Osteocyte (in vitro differentiated cells): ENCODE measurements around the gene TMEM258. TPM values are rescaled to one million over a fixed set of nuclear protein-coding genes. Genes with fewer than 3 reads are reported as not detected.

ENCODE experiments used
- DNase-seq: peaks from one replicate; pipeline ENCODE4 v3.0.0; 2021; ENCODE audit warnings: mixed read lengths; ENCODE audit not compliant: unreplicated experiment; ENCODE audit errors: extremely low spot score
- H3K27ac Mint-ChIP-seq: one replicate; pipeline ENCODE4 v1.8.0; 2021; ENCODE audit warnings: mild to moderate bottlenecking, mixed read lengths; ENCODE audit not compliant: unreplicated experiment
- H3K27me3 Mint-ChIP-seq: one replicate; pipeline ENCODE4 v1.8.0; 2021; ENCODE audit warnings: mixed read lengths; ENCODE audit not compliant: unreplicated experiment
- H3K36me3 Mint-ChIP-seq: one replicate; pipeline ENCODE4 v1.8.0; 2021; ENCODE audit warnings: mixed read lengths; ENCODE audit not compliant: unreplicated experiment
- H3K4me1 Mint-ChIP-seq: one replicate; pipeline ENCODE4 v1.8.0; 2021; ENCODE audit warnings: mixed read lengths; ENCODE audit not compliant: unreplicated experiment
- H3K4me3 Mint-ChIP-seq: one replicate; pipeline ENCODE4 v1.8.0; 2021; ENCODE audit warnings: mild to moderate bottlenecking, moderate library complexity, mixed read lengths; ENCODE audit not compliant: unreplicated experiment
- H3K9me3 Mint-ChIP-seq: one replicate; pipeline ENCODE4 v1.8.0; 2021; ENCODE audit warnings: mixed read lengths; ENCODE audit not compliant: unreplicated experiment
- CTCF ChIP-seq: fragments of 200-600 bp; sonication (generic); IDR thresholded peaks from 2 replicates; pipeline ENCODE4 v1.5.0; 2021; ENCODE audit warnings: antibody characterized with exemption, mild to moderate bottlenecking, moderate library complexity
- long read RNA-seq: library from polyadenylated mRNA; unstranded; transcript quantifications from one replicate; pipeline ENCODE4 v2.0.0, GENCODE V29; 2021
- total RNA-seq: library from RNA; stranded (reverse); gene quantifications from 2 replicates; pipeline ENCODE4 v1.2.1, GENCODE V29; 2021

Gene TMEM258
- total RNA-seq, result 137 and 149 TPM in 2 replicates
- long read RNA-seq, transcript TMEM258-204 (4 exons, 575 nt), result major isoform, 34 of 43 reads
- long read RNA-seq, partial matches to known transcripts, result 4 of 43 reads
- long read RNA-seq, other reads (novel, unspliced or antisense), result 2 of 43 reads

- Mint-ChIP-seq H3K4me3 (peak within 1 kb of the TSS; percentile 92), H3K27ac (peak within 1 kb of the TSS; percentile 99), H3K27me3 (no peaks in the 10 kb centered on the region), H3K9me3 (no peaks in the 10 kb centered on the region), H3K36me3 (peaks cover 9% of the 10 kb centered on the region), H3K4me1 (peaks cover 23% of the 10 kb centered on the region)
- no peak for TF ChIP-seq CTCF
- DNase-seq, result peak; percentile 96
Measured at GRCh38 chr11:61792310-61793082, at the start of gene TMEM258, which contains the start of gene FEN1. Gene TMEM258 (minus strand): TSS chr11:61792599. CDS start chr11:61792558, 41 bp downstream. Gene FEN1 (plus strand): TSS chr11:61792911. CDS start chr11:61795362, 2,451 bp downstream.

- Mint-ChIP-seq H3K36me3 (peaks cover 37% of the 10 kb centered on the region), H3K27me3 (no peaks in the 10 kb centered on the region), H3K4me3 (no peak overlapping the region), H3K27ac (no peak overlapping the region), H3K9me3 (no peaks in the 10 kb centered on the region), H3K4me1 (peaks cover 2% of the 10 kb centered on the region)
- TF ChIP-seq CTCF, result no peak
- no peak for DNase-seq
Measured at GRCh38 chr11:61841636-61842527, 49.5 kb upstream of the TMEM258 start.

- Mint-ChIP-seq H3K4me3 (no peak overlapping the region), H3K4me1 (peaks cover 6% of the 10 kb centered on the region), H3K27me3 (no peaks in the 10 kb centered on the region), H3K36me3 (peaks cover 31% of the 10 kb centered on the region), H3K9me3 (no peaks in the 10 kb centered on the region), H3K27ac (no peak overlapping the region)
- TF ChIP-seq CTCF, result no peak
- no peak for DNase-seq
Measured at GRCh38 chr11:61840371-61840770, 48.0 kb upstream of the TMEM258 start.

- H3K36me3 Mint-ChIP-seq, result peaks cover 31% of the 10 kb centered on the region
- no peaks in the 10 kb centered on the region for H3K9me3 Mint-ChIP-seq
- H3K27me3 Mint-ChIP-seq, result no peaks in the 10 kb centered on the region
- peak overlapping the region; percentile 4 for H3K27ac Mint-ChIP-seq
- no peak for TF ChIP-seq CTCF
- DNase-seq, result no peak
- peaks cover 12% of the 10 kb centered on the region for H3K4me1 Mint-ChIP-seq
- H3K4me3 Mint-ChIP-seq, result no peak overlapping the region
Measured at GRCh38 chr11:61839742-61840141, 47.3 kb upstream of the TMEM258 start.
